Measurements from ENCODE around the gene KLHL29. TPM values are rescaled to one million over a fixed set of nuclear protein-coding genes. Genes with fewer than 3 reads are reported as not detected.
A peak's percentile ranks its signal among the peaks of the same experiment; 100 is the strongest.

KLHL29 gene
- total RNA-seq: 1 to 10 TPM in 4 of 6 donors, under 1 TPM in 2; 0.91 to 3.7 (median 1.7) TPM
- polyA plus RNA-seq: 1 to 10 TPM; 4.1 to 6.6 TPM

- Histone ChIP-seq H3K27me3 (peaks cover 0 to 9% (median 0%) of the 10 kb centered on the region in 4 donors), H3K4me1 (peaks cover 0 to 4% (median 0%) of the 10 kb centered on the region in 3 donors), H3K9me3 (no peaks in the 10 kb centered on the region), H3K27ac (peak within 1 kb of the TSS in 1 of 4 donors; percentile 13), H3K36me3 (no peaks in the 10 kb centered on the region), H3K4me3 (peak within 1 kb of the TSS; percentile 33 to 56 (median 40))
- intact Hi-C loops (cut with DNase I): no loop called here
- WGBS, 2 donors: 7 to 9% methylated on average over 46 to 91 of the region's 91 CpGs
- FAIRE-seq (no peak), DNase-seq (peak; percentile 72 to 92 (median 82)), ATAC-seq (peak; percentile 66 to 86 (median 74))
- no peak for TF ChIP-seq CTCF (IDR thresholded peaks at IDR 0.05)
Observed at GRCh38 chr2:23384551-23385343, at the start of gene KLHL29. TSS of gene KLHL29 (plus strand) at chr2:23385179. CDS start at chr2:23562197, 177,018 bp downstream.

GRCh38 chr2:23335550-23335949 lies 49.4 kb upstream of the KLHL29 start:
- Histone ChIP-seq H3K27me3 (no peaks in the 10 kb centered on the region), H3K4me3 (no peak overlapping the region), H3K9me3 (no peaks in the 10 kb centered on the region), H3K4me1 (no peaks in the 10 kb centered on the region), H3K27ac (no peak overlapping the region), H3K36me3 (no peaks in the 10 kb centered on the region)
- DNase-seq: no peak
- TF ChIP-seq CTCF (IDR thresholded peaks at IDR 0.05): no peak
- no peak for ATAC-seq
- 63 to 76% methylated on average over 2 of the region's 2 CpGs for WGBS, 2 donors
- intact Hi-C loops (cut with DNase I): no loop called here
- no peak for FAIRE-seq

- ATAC-seq: no peak
- intact Hi-C loops (cut with DNase I): no loop called here
- Histone ChIP-seq H3K4me1 (no peaks in the 10 kb centered on the region), H3K27ac (no peak overlapping the region), H3K9me3 (no peaks in the 10 kb centered on the region), H3K36me3 (no peaks in the 10 kb centered on the region), H3K4me3 (no peak overlapping the region), H3K27me3 (no peaks in the 10 kb centered on the region)
- DNase-seq: no peak
- TF ChIP-seq CTCF (IDR thresholded peaks at IDR 0.05): no peak
- no peak for FAIRE-seq
- 24 to 44% methylated on average over 3 of the region's 3 CpGs for WGBS, 2 donors
Observed at GRCh38 chr2:23342075-23342474, 42.9 kb upstream of the KLHL29 start.

- no peaks in the 10 kb centered on the region for H3K9me3 ChIP-seq
- WGBS, 2 donors: 61 to 75% methylated on average over 4 of the region's 4 CpGs
- no peak for ATAC-seq
- FAIRE-seq: no peak
- no peak overlapping the region for H3K4me3 ChIP-seq
- intact Hi-C loops (cut with DNase I): no loop called here
- no peaks in the 10 kb centered on the region for H3K36me3 ChIP-seq
- no peak for TF ChIP-seq CTCF (IDR thresholded peaks at IDR 0.05)
- H3K27me3 ChIP-seq: no peaks in the 10 kb centered on the region
- H3K4me1 ChIP-seq: no peaks in the 10 kb centered on the region
- DNase-seq: no peak
- H3K27ac ChIP-seq: no peak overlapping the region
Observed at GRCh38 chr2:23346029-23346428, 39.0 kb upstream of the KLHL29 start.

- no peak for ATAC-seq
- no peak for FAIRE-seq
Observed at GRCh38 chr2:23346781-23347180, 38.2 kb upstream of the KLHL29 start.

More at GRCh38 chr2:23346781-23347180, 38.2 kb upstream of the KLHL29 start:
- H3K27me3 ChIP-seq: no peaks in the 10 kb centered on the region
- no peak overlapping the region for H3K4me3 ChIP-seq
- intact Hi-C loops (cut with DNase I): no loop called here
- no peaks in the 10 kb centered on the region for H3K36me3 ChIP-seq
- WGBS, 2 donors: 70 to 72% methylated on average over 8 of the region's 8 CpGs
- H3K9me3 ChIP-seq: no peaks in the 10 kb centered on the region
- no peak overlapping the region for H3K27ac ChIP-seq
- DNase-seq: no peak
- no peaks in the 10 kb centered on the region for H3K4me1 ChIP-seq
- TF ChIP-seq CTCF (IDR thresholded peaks at IDR 0.05): no peak

Data from pancreas (tissue), 10 donors.